ENCODE results near the gene ACTR3C. TPM values are rescaled to one million over a fixed set of nuclear protein-coding genes. Genes with fewer than 3 reads are reported as not detected.

The ACTR3C gene
- total RNA-seq, 2 experiments from 2014 or later = not detected

- Histone ChIP-seq H3K79me2 (ENCODE audit: insufficient read depth, low read depth, low read length) (no peaks in the 10 kb centered on the region), H3K27ac (ENCODE audit: low read depth, low read length, poor library complexity, severe bottlenecking) (no peak overlapping the region), H3K9me2 (ENCODE audit: insufficient read depth, low read length) (no peaks in the 10 kb centered on the region), H2AFZ (ENCODE audit: low read length) (no peak overlapping the region), H4K20me1 (ENCODE audit: insufficient read depth, low read length) (no peaks in the 10 kb centered on the region), H3K36me3 (ENCODE audit: insufficient read depth, low read length) (no peaks in the 10 kb centered on the region), H3K4me1 (ENCODE audit: insufficient read depth, low read length, poor library complexity, severe bottlenecking) (no peaks in the 10 kb centered on the region), H3K4me2 (ENCODE audit: low read length) (no peak overlapping the region), H3K4me3 (ENCODE audit: low read depth, low read length, poor library complexity, severe bottlenecking) (no peak overlapping the region), H3K9me3 (ENCODE audit: low read length) (no peaks in the 10 kb centered on the region)
- DNase-seq (ENCODE audit: low spot score) = no peak
- TF ChIP-seq CTCF (conservative IDR thresholded peaks at IDR 0.05; ENCODE audit: low read length) (no peak), EZH2phosphoT487 (IDR thresholded peaks at IDR 0.05; ENCODE audit: borderline replicate concordance, low read depth, low read length) (no peak)
- ChIA-PET CTCF (ENCODE audit: unreplicated experiment) (no interaction called here), POLR2A (interaction anchor here (0.7 kb wide), 1 partner anchor 710 kb away, joined by 4 read pairs; no protein-coding TSS in a partner anchor)
- no TSS peak for BruUV-seq (replicated peaks)
- intact Hi-C loops (cut with micrococcal nuclease; ENCODE audit: unreplicated experiment) = no loop called here
Measured at GRCh38 chr7:150325901-150326300, 2.6 kb upstream of the ACTR3C start.

GRCh38 chr7:150325110-150325611 lies 1.8 kb upstream of the ACTR3C start:
- no peaks in the 10 kb centered on the region for H3K79me2 ChIP-seq (ENCODE audit: insufficient read depth, low read depth, low read length)
- no peaks in the 10 kb centered on the region for H4K20me1 ChIP-seq (ENCODE audit: insufficient read depth, low read length)
- intact Hi-C loops (cut with micrococcal nuclease; ENCODE audit: unreplicated experiment) = no loop called here
- no peak overlapping the region for H3K27ac ChIP-seq (ENCODE audit: low read depth, low read length, poor library complexity, severe bottlenecking)
- no peak overlapping the region for H2AFZ ChIP-seq (ENCODE audit: low read length)
- H3K9me2 ChIP-seq (ENCODE audit: insufficient read depth, low read length) = no peaks in the 10 kb centered on the region
- BruUV-seq (replicated peaks) = no TSS peak
- ChIA-PET CTCF (ENCODE audit: unreplicated experiment) (no interaction called here), POLR2A (no interaction called here)
- no peaks in the 10 kb centered on the region for H3K9me3 ChIP-seq (ENCODE audit: low read length)
- no peak overlapping the region for H3K4me3 ChIP-seq (ENCODE audit: low read depth, low read length, poor library complexity, severe bottlenecking)
- TF ChIP-seq CTCF (conservative IDR thresholded peaks at IDR 0.05; ENCODE audit: low read length) (no peak), EZH2phosphoT487 (IDR thresholded peaks at IDR 0.05; ENCODE audit: borderline replicate concordance, low read depth, low read length) (no peak)
- no peaks in the 10 kb centered on the region for H3K36me3 ChIP-seq (ENCODE audit: insufficient read depth, low read length)
- no peaks in the 10 kb centered on the region for H3K4me1 ChIP-seq (ENCODE audit: insufficient read depth, low read length, poor library complexity, severe bottlenecking)
- no peak for DNase-seq (ENCODE audit: low spot score)
- no peak overlapping the region for H3K4me2 ChIP-seq (ENCODE audit: low read length)

- intact Hi-C loops (cut with micrococcal nuclease; ENCODE audit: unreplicated experiment) = no loop called here
- no TSS peak for BruUV-seq (replicated peaks)
- CTCF ChIA-PET (ENCODE audit: unreplicated experiment) = no interaction called here
- no peaks in the 10 kb centered on the region for H3K4me1 ChIP-seq (ENCODE audit: insufficient read depth, low read length, poor library complexity, severe bottlenecking)
- H3K27ac ChIP-seq (ENCODE audit: low read depth, low read length, poor library complexity, severe bottlenecking) = no peak overlapping the region
- no peak overlapping the region for H3K4me3 ChIP-seq (ENCODE audit: low read depth, low read length, poor library complexity, severe bottlenecking)
- H4K20me1 ChIP-seq (ENCODE audit: insufficient read depth, low read length) = no peaks in the 10 kb centered on the region
- H3K9me3 ChIP-seq (ENCODE audit: low read length) = no peaks in the 10 kb centered on the region
- no peak overlapping the region for H2AFZ ChIP-seq (ENCODE audit: low read length)
- POLR2A ChIA-PET = no interaction called here
- H3K9me2 ChIP-seq (ENCODE audit: insufficient read depth, low read length) = no peaks in the 10 kb centered on the region
- peak overlapping the region; percentile 59; the same call in 1 of the 2 replicates for H3K4me2 ChIP-seq (ENCODE audit: low read length)
- no peak for DNase-seq (ENCODE audit: low spot score)
- no peaks in the 10 kb centered on the region for H3K79me2 ChIP-seq (ENCODE audit: insufficient read depth, low read depth, low read length)
- TF ChIP-seq CTCF (conservative IDR thresholded peaks at IDR 0.05; ENCODE audit: low read length) (no peak), EZH2phosphoT487 (IDR thresholded peaks at IDR 0.05; ENCODE audit: borderline replicate concordance, low read depth, low read length) (no peak)
- H3K36me3 ChIP-seq (ENCODE audit: insufficient read depth, low read length) = no peaks in the 10 kb centered on the region
Measured at GRCh38 chr7:150324373-150324961, 1.1 kb upstream of the ACTR3C start.
